Astrocyte (in vitro differentiated cells and primary cell): Measurements from ENCODE around the gene PDP2. TPM values are rescaled to one million over a fixed set of nuclear protein-coding genes. Genes with fewer than 3 reads are reported as not detected.

Experiments used
- DNase-seq: peaks from one replicate; pipeline ENCODE4 v3.0.0-alpha.2; 2010; ENCODE audit warnings: low read depth
- FAIRE-seq: peaks from 2 replicates; lab custom pipeline; 2011; peaks lifted over from hg19 to GRCh38; lab: Jason Lieb, UNC
- H2AFZ ChIP-seq: 2 replicates; pipeline ENCODE4 v1.6.0; 2012; ENCODE audit warnings: low read depth, low read length, inconsistent platforms
- H3K27ac ChIP-seq: 2 replicates; pipeline ENCODE4 v1.5.1; 2011; ENCODE audit warnings: low read depth, low read length, inconsistent platforms
- H3K27me3 ChIP-seq: 2 replicates; pipeline ENCODE4 v1.6.0; 2011; ENCODE audit warnings: low read length, inconsistent platforms; ENCODE audit not compliant: insufficient read depth
- H3K36me3 ChIP-seq: 2 replicates; pipeline ENCODE4 v1.5.1; 2011; ENCODE audit warnings: low read length, inconsistent platforms; ENCODE audit not compliant: insufficient read depth
- H3K4me1 ChIP-seq: 2 replicates; pipeline ENCODE4 v1.5.1; 2011; ENCODE audit warnings: low read length, inconsistent platforms; ENCODE audit not compliant: insufficient read depth
- H3K4me2 ChIP-seq: 2 replicates; pipeline ENCODE4 v1.6.0; 2012; ENCODE audit warnings: low read length, inconsistent platforms
- H3K4me3 ChIP-seq: 2 replicates; pipeline ENCODE4 v1.5.1; 2011; ENCODE audit warnings: low read depth, mild to moderate bottlenecking, low read length, inconsistent platforms; ENCODE audit not compliant: insufficient read depth
- H3K79me2 ChIP-seq: 2 replicates; pipeline ENCODE4 v1.6.0; 2012; ENCODE audit warnings: mild to moderate bottlenecking, low read length, inconsistent platforms; ENCODE audit not compliant: insufficient read depth
- H3K9ac ChIP-seq: 2 replicates; pipeline ENCODE4 v1.6.0; 2012; ENCODE audit warnings: mild to moderate bottlenecking, low read length, inconsistent platforms
- H3K9me3 ChIP-seq: 2 replicates; pipeline ENCODE4 v1.5.1; 2012; ENCODE audit warnings: low read depth, mild to moderate bottlenecking, low read length, inconsistent platforms; ENCODE audit not compliant: insufficient read depth
- H4K20me1 ChIP-seq: 2 replicates; pipeline ENCODE4 v1.6.0; 2012; ENCODE audit warnings: low read length, inconsistent platforms; ENCODE audit not compliant: insufficient read depth
- H3K27ac Mint-ChIP-seq: one replicate; pipeline ENCODE4 v1.8.0; 2021; ENCODE audit warnings: mild to moderate bottlenecking, mixed read lengths; ENCODE audit not compliant: unreplicated experiment
- H3K27me3 Mint-ChIP-seq: one replicate; pipeline ENCODE4 v1.8.0; 2021; ENCODE audit warnings: low read depth, mixed read lengths; ENCODE audit not compliant: unreplicated experiment
- H3K36me3 Mint-ChIP-seq: one replicate; pipeline ENCODE4 v1.8.0; 2021; ENCODE audit warnings: low read depth, mixed read lengths; ENCODE audit not compliant: unreplicated experiment
- H3K4me1 Mint-ChIP-seq: one replicate; pipeline ENCODE4 v1.8.0; 2021; ENCODE audit warnings: low read depth, mixed read lengths; ENCODE audit not compliant: unreplicated experiment
- H3K4me3 Mint-ChIP-seq: one replicate; pipeline ENCODE4 v1.8.0; 2021; ENCODE audit warnings: mild to moderate bottlenecking, moderate library complexity, mixed read lengths; ENCODE audit not compliant: unreplicated experiment
- H3K9me3 Mint-ChIP-seq: one replicate; pipeline ENCODE4 v1.8.0; 2021; ENCODE audit warnings: mild to moderate bottlenecking, mixed read lengths; ENCODE audit not compliant: unreplicated experiment
- CTCF ChIP-seq: IDR thresholded peaks from 2 replicates; pipeline ENCODE4 v1.5.1; 2011; ENCODE audit warnings: low read depth, mild to moderate bottlenecking, inconsistent platforms, low read length, moderate library complexity; ENCODE audit not compliant: insufficient read depth
- EZH2 ChIP-seq: IDR thresholded peaks from 2 replicates; pipeline ENCODE4 v1.6.1; 2012; ENCODE audit warnings: mild to moderate bottlenecking, low read length, inconsistent platforms; ENCODE audit not compliant: insufficient read depth
- total RNA-seq: library from RNA; stranded (reverse); gene quantifications from 2 replicates; pipeline ENCODE4 v1.2.1, GENCODE V29; 2021

Gene PDP2
- total RNA-seq, 1 donor from 2014 or later = 16.8 TPM

DNA sequence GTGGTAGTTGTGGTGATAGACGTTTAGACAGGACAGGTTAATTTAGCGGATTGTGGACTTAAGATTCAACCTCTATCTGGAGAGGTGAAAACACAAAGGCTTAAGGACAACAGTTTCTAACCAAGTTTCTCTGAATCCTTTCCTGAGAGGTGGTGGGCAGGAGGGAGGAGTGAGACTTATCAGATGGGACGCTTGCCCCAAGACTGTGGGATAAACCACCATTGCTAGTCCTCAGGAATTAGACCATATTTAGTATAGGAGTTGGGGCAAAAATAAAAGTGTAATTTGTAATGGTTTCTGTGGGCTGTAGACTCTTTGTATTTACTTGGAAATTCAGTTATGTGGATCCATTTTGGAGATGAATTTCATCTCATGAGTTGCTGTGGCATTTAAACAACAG is 6.6 kb downstream of the PDP2 start:
- no peak for FAIRE-seq
- TF ChIP-seq CTCF (no peak), EZH2 (no peak)
- Histone ChIP-seq H3K79me2 (peaks cover 13% of the 10 kb centered on the region), H3K9me3 (no peaks in the 10 kb centered on the region), H3K4me2 (peak overlapping the region; percentile 26), H2AFZ (no peak overlapping the region), H4K20me1 (peaks cover 48% of the 10 kb centered on the region), H3K36me3 (peaks cover 14% of the 10 kb centered on the region), H3K27me3 (no peaks in the 10 kb centered on the region), H3K9ac (no peak overlapping the region), H3K27ac (no peak overlapping the region), H3K4me1 (peaks cover 3% of the 10 kb centered on the region), H3K4me3 (no peak overlapping the region)
- H3K27me3 Mint-ChIP-seq = no peaks in the 10 kb centered on the region
- no peak overlapping the region for H3K4me3 Mint-ChIP-seq
- peaks cover 13% of the 10 kb centered on the region for H3K36me3 Mint-ChIP-seq
- peaks cover 15% of the 10 kb centered on the region for H3K4me1 Mint-ChIP-seq
- H3K27ac Mint-ChIP-seq = no peak overlapping the region
- peak; percentile 80 for DNase-seq
- no peaks in the 10 kb centered on the region for H3K9me3 Mint-ChIP-seq

GRCh38 chr16:66888647-66889615 is 8.6 kb downstream of the PDP2 start:
- Histone ChIP-seq H3K79me2 (peaks cover 6% of the 10 kb centered on the region), H3K9me3 (no peaks in the 10 kb centered on the region), H3K4me2 (no peak overlapping the region), H3K4me1 (peaks cover 3% of the 10 kb centered on the region), H3K9ac (no peak overlapping the region), H3K4me3 (no peak overlapping the region), H3K27me3 (no peaks in the 10 kb centered on the region), H3K36me3 (peaks cover 14% of the 10 kb centered on the region), H3K27ac (no peak overlapping the region), H2AFZ (no peak overlapping the region), H4K20me1 (peaks cover 44% of the 10 kb centered on the region)
- no peak overlapping the region for H3K4me3 Mint-ChIP-seq
- H3K4me1 Mint-ChIP-seq = peaks cover 15% of the 10 kb centered on the region
- no peak for FAIRE-seq
- TF ChIP-seq CTCF (no peak), EZH2 (no peak)
- no peak overlapping the region for H3K27ac Mint-ChIP-seq
- H3K27me3 Mint-ChIP-seq = no peaks in the 10 kb centered on the region
- peaks cover 13% of the 10 kb centered on the region for H3K36me3 Mint-ChIP-seq
- no peak for DNase-seq
- H3K9me3 Mint-ChIP-seq = no peaks in the 10 kb centered on the region

DNA sequence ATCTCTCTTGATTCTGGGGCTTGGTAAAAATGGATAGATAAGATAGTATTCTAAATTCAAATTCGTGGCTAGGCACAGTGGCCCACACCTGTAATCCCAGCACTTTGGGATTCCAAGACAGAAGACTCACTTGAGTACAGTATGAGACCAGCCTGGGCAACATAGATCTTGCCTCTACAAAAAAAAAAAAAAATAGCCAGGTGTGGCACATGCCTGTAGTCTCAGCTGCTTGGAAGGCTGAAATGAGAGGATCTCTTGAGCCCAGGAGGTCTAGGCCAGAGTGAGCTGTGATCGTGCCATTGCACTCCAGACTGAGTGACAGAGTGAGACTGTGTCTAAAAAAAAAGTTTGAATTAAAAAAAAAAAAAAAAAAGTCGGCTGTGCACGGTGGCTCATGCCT is 9.3 kb downstream of the PDP2 start:
- peaks cover 9% of the 10 kb centered on the region for H3K36me3 ChIP-seq
- FAIRE-seq (no peak), DNase-seq (no peak)
- TF ChIP-seq EZH2 (no peak), CTCF (no peak)
- Mint-ChIP-seq H3K27ac (no peak overlapping the region), H3K36me3 (peaks cover 11% of the 10 kb centered on the region), H3K9me3 (no peaks in the 10 kb centered on the region), H3K4me3 (no peak overlapping the region), H3K4me1 (peaks cover 15% of the 10 kb centered on the region), H3K27me3 (peaks cover under 1% of the 10 kb centered on the region)
- no peaks in the 10 kb centered on the region for H3K27me3 ChIP-seq
- peaks cover 39% of the 10 kb centered on the region for H4K20me1 ChIP-seq
- H3K9me3 ChIP-seq = no peaks in the 10 kb centered on the region
- H3K79me2 ChIP-seq = peaks cover 6% of the 10 kb centered on the region
- no peak overlapping the region for H3K9ac ChIP-seq
- no peak overlapping the region for H3K4me3 ChIP-seq
- H3K27ac ChIP-seq = no peak overlapping the region
- peaks cover 3% of the 10 kb centered on the region for H3K4me1 ChIP-seq
- H2AFZ ChIP-seq = no peak overlapping the region
- H3K4me2 ChIP-seq = no peak overlapping the region
